Thymus (tissue), 11 donors: ENCODE results near the gene KCNJ18. TPM values are rescaled to one million over a fixed set of nuclear protein-coding genes. Genes with fewer than 3 reads are reported as not detected.
"Not testable (repeated sequence)": the region's sequence is repeated elsewhere in the genome, so short reads cannot be mapped to it uniquely, and the experiment has no call there.

Source experiments
- DNase-seq, 9 donors: peaks; one replicate each; pipeline ENCODE4 v3.0.0-alpha.2; 2013; ENCODE audit warnings: low spot score in 9 of 9, low read depth in 6 of 9, missing footprints in 1 of 9
- H3K27ac ChIP-seq, 2 donors: one replicate each; pipeline ENCODE4 v1.5.1; 2013; ENCODE audit warnings: control low read depth in 1 of 2, low read depth in 1 of 2, low read length in 1 of 2, mild to moderate bottlenecking in 1 of 2, moderate library complexity in 1 of 2
- H3K27me3 ChIP-seq, 2 donors: one replicate each; pipeline ENCODE4 v1.5.1; 2013; ENCODE audit warnings: low read length in 1 of 2; ENCODE audit not compliant: control insufficient read depth in 2 of 2, insufficient read depth in 1 of 2
- H3K36me3 ChIP-seq, 2 donors: one replicate each; pipeline ENCODE4 v1.5.1; 2013; ENCODE audit warnings: low read length in 1 of 2, mild to moderate bottlenecking in 1 of 2, moderate library complexity in 1 of 2; ENCODE audit not compliant: control insufficient read depth in 2 of 2, insufficient read depth in 2 of 2
- H3K4me1 ChIP-seq, 2 donors: one replicate each; pipeline ENCODE4 v1.5.1; 2013; ENCODE audit warnings: low read length in 2 of 2; ENCODE audit not compliant: control insufficient read depth in 2 of 2, insufficient read depth in 2 of 2
- H3K4me3 ChIP-seq, 2 donors: one replicate each; pipeline ENCODE4 v1.5.1; 2013; ENCODE audit warnings: low read length in 2 of 2, control low read depth in 1 of 2, mild to moderate bottlenecking in 1 of 2
- H3K9me3 ChIP-seq, 2 donors: one replicate each; pipeline ENCODE4 v1.5.1; 2013; ENCODE audit warnings: low read length in 1 of 2, mild to moderate bottlenecking in 1 of 2; ENCODE audit not compliant: control insufficient read depth in 2 of 2, insufficient read depth in 1 of 2
- WGBS: extraction: QIAGEN DNeasy Blood & Tissue Kit; methylation state at CpG from one replicate; pipeline ENCODE4 v1.1.7; 2013; 5-methylcytosine and 5-hydroxymethylcytosine counted together
- polyA plus RNA-seq: library from polyadenylated mRNA; stranded (reverse); fragments of 200-250 nt; gene quantifications from one replicate; pipeline ENCODE4 v1.2.3, GENCODE V29; 2013
- total RNA-seq: library from RNA; stranded (reverse); fragments of 120-200 nt; gene quantifications from one replicate; pipeline ENCODE4 v1.2.4, GENCODE V29; 2013
- donor health status: healthy.

Gene KCNJ18
- total and polyA plus RNA-seq, 2 donors = 0.21 TPM; not detected in 1

DNA sequence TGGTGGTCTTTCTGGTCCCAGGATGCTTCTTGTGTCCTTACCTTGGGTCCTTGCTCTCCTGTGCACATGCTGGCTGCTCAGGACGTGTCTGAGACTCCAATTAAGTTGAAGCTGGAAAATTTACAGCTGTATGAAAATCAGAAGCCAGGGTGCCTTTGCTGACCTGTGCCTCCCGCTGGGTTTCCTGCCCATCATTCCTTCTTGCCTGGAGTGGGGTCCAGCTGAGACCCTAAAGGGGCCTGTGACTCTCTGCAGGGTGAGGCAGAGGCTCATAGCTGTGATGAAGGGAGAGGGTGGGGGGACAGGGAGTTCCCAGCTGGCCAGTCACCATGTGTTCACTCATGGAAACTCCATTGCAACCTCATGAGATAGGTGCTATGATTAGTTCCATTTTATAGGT is 1.5 kb upstream of the KCNJ18 start:
- not testable (repeated sequence) for H3K4me1 ChIP-seq, H3K4me3 ChIP-seq, H3K27me3 ChIP-seq, H3K36me3 ChIP-seq, DNase-seq, H3K27ac ChIP-seq
- peaks cover 2 to 37% of the 10 kb centered on the region in 2 donors for H3K9me3 ChIP-seq
- 58% methylated on average over 2 of the region's 2 CpGs for WGBS

DNA sequence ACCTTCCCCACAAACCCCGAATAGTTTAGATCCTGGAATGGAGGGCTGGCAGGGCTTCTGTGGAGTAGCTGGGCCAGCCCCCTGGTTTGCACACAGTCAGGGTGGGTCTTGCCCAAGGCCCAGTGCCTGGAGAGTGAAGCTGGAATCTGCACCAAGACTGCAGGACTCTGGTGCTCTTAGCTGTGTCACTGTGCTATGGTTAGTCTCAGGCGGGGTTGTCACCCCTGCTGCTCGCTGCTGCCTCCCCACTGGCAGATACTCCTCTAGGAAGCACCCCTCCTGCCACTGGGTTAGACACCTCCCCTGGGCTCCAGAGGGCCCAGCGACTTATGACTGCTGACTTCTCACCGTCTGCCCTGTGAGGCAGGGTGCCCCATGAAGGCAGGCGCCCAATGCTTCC is 842 bp upstream of the KCNJ18 start:
- not testable (repeated sequence) for H3K27me3 ChIP-seq, H3K27ac ChIP-seq, H3K4me1 ChIP-seq, H3K36me3 ChIP-seq, DNase-seq, H3K4me3 ChIP-seq
- H3K9me3 ChIP-seq = peaks cover 2 to 35% of the 10 kb centered on the region in 2 donors
- WGBS = 92% methylated on average over 6 of the region's 6 CpGs

DNA sequence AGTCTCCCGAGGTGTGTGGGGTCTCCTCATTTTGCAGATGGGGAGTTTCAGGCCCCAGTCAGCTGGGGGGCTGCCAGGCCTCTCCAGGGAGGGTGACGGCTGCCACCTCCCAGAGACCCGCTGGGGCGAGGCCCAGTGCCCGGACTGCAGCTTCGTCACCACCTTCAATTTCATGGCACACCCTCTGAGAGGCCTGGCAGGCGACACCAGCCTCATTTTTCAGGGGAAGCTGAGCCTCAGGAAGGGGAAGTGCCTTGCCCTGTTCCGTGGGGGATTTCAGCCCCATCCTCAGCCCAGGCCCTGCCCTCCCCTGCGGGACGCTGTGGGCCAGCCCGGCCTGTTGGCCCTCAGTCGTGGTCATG is 362 bp downstream of the KCNJ18 start:
- H3K4me1 ChIP-seq, DNase-seq, H3K27me3 ChIP-seq, H3K27ac ChIP-seq, H3K4me3 ChIP-seq, H3K36me3 ChIP-seq: not testable (repeated sequence)
- peaks cover 2 to 34% of the 10 kb centered on the region in 2 donors for H3K9me3 ChIP-seq
- WGBS = 73% methylated on average over 12 of the region's 12 CpGs

DNA sequence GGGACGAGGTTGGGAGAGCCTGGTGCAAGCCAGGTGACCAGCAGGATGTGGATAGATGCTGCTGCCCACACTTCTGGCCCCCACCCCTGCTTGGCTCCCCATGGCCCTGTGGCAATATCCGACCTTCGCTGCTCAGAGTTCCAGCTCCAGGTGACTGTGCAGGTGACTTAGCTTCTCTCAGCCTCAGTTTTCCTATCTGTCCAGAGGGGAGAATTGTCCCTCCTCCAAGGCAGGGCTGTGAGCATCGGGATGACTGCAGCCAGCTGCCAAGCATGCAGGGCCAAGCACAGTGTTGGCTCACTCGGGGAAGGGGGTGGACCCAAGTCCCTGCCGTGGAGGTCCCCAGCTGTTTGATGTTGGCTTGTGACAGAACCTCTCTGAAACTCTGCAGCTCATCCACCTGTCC is 1.1 kb downstream of the KCNJ18 start:
- not testable (repeated sequence) for H3K4me3 ChIP-seq, H3K4me1 ChIP-seq, H3K27ac ChIP-seq, H3K27me3 ChIP-seq, DNase-seq, H3K36me3 ChIP-seq
- 74% methylated on average over 6 of the region's 6 CpGs for WGBS
- peaks cover 2 to 32% of the 10 kb centered on the region in 2 donors for H3K9me3 ChIP-seq

DNA sequence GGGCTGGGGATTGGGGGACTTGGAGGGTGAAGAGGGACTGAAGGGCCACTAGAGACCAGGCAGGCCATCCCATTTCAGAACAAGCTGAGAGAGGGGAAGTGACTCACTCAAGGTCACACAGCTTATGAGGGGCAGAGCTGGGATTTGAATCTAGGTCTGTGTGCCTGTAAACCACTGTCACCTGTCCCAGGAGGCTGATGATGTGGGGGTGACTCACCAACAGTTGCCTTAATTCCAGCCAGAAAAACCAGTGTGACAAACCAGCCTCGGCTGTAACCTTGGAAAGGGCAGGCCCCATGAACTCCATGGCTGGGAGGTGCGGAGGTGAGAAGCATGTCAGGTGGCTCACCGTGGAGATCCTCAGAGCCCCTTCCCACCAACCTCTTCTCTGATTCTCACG is 1.6 kb downstream of the KCNJ18 start:
- H3K36me3 ChIP-seq, H3K4me3 ChIP-seq, H3K27me3 ChIP-seq, H3K4me1 ChIP-seq, DNase-seq, H3K27ac ChIP-seq: not testable (repeated sequence)
- 78% methylated on average over 4 of the region's 4 CpGs for WGBS
- peaks cover 2 to 27% of the 10 kb centered on the region in 2 donors for H3K9me3 ChIP-seq

DNA sequence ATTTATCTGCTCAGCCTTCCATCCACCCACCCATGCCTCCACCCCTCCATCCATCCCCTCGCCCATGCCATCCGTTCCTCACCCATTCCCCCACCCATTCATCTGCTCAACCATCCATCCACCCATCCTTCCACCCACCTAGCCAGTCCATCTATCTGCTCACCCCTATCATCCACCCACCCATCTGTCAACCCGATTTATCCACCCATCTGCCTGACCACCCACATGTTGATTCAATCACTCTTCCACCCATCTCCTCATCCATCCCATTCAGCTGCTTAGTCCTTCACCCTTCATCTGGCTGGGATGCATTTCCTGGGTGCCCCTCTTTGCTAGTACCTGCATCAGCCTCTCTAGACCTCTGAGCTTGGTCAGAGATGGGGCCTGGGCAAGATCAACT is 3.9 kb downstream of the KCNJ18 start:
- not testable (repeated sequence) for H3K4me3 ChIP-seq, DNase-seq, H3K27me3 ChIP-seq, H3K4me1 ChIP-seq, H3K36me3 ChIP-seq, H3K27ac ChIP-seq
- WGBS = 95% methylated on average over 2 of the region's 3 CpGs
- H3K9me3 ChIP-seq = peaks cover 2 to 27% of the 10 kb centered on the region in 2 donors

DNA sequence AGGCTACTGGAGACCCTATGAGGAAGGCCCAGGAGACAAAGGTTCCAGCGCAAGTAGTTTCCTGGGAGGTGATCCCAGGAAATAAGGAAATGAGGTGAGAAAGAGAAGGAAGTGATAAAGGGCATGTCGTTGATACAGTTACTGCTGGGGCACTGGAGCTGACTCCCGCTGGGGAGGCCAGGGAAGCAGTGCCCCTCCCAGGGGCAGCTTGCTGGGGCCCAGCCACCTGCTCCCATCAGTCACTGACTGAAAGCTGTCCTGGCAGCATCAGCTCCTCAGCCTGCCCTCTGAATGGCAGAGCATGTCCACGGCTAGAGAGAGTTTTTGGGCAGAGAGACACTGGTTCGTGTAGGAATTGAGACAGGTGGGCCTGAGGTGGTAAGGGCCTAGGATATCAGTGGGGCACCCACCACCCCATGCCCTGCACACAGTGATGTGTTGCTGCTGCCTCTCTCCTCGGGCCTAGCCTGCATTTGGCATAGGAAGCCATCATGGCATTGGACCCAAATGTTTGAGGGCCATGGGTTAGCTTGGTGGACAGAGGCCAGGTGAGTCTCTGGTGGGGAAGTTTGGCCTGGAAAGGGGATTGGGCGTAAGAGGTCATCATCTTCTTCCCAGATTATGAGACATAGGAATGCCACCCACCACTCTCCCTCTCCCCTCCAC is 4.7 kb downstream of the KCNJ18 start:
- DNase-seq, H3K4me3 ChIP-seq, H3K36me3 ChIP-seq, H3K4me1 ChIP-seq, H3K27ac ChIP-seq, H3K27me3 ChIP-seq: not testable (repeated sequence)
- 75% methylated on average over 7 of the region's 7 CpGs for WGBS
- peaks cover 1 to 22% of the 10 kb centered on the region in 2 donors for H3K9me3 ChIP-seq

DNA sequence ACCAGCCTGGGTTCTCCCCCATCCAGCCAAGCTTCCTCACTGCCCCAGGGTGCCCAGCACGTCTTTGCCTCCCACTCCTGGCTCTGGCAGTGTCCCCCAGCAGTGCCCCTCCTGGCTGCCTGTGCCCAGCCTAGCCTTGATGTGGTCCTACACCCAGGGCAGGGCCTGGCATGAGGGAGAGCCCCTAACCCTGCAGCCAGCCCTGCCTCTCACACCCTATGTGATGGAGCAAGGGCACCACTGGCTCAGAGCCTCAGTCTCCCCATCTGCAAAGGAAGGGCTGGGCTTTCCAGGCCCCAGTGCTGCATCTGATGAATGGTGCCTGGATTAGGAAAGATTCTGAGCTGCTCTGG is 5.2 kb downstream of the KCNJ18 start:
- H3K4me3 ChIP-seq, H3K36me3 ChIP-seq, H3K4me1 ChIP-seq, DNase-seq, H3K27ac ChIP-seq, H3K27me3 ChIP-seq: not testable (repeated sequence)
- peaks cover 0 to 21% of the 10 kb centered on the region in 2 donors for H3K9me3 ChIP-seq
- WGBS = 31% methylated on average over 1 of the region's 1 CpG

DNA sequence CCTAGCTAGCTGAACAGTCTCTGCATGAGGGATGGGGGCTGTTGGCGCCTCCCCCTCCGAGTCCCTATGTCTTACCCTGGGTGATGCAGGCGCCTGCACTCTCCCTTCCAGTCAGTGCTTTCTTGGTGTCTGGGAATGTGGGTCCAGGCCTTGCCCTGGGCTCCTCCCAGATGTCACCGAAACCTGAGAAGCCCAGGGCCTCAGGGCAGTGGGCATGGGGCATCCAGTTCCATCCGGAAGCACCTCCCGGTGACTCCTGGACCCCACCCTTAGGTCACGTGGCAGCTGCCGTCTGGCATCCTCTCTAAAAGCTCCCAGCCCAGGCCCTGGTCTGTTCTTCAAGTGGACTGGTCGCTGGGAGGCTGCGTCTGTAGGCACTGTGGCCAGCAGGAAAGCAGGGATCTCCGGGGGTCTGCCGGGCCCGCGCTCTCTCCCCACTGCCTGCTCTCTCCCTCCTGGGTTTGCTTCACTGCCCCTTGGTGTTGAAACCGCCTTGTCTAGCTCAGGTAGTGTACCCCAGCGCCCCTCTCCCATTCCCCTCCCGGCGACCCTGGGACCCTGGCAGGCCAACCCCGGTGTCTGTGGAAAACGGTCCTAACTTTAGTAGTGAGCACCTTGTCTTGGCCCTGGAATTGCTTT is 6.2 kb downstream of the KCNJ18 start:
- not testable (repeated sequence) for H3K27ac ChIP-seq, H3K4me3 ChIP-seq, DNase-seq, H3K36me3 ChIP-seq, H3K4me1 ChIP-seq, H3K27me3 ChIP-seq
- WGBS = 90% methylated on average over 20 of the region's 20 CpGs
- H3K9me3 ChIP-seq = peaks cover 0 to 22% of the 10 kb centered on the region in 2 donors
